ENCODE measurements around the gene DIP2C. TPM values are rescaled to one million over a fixed set of nuclear protein-coding genes. Genes with fewer than 3 reads are reported as not detected.

DIP2C gene
- total RNA-seq, 1 experiment from 2014 or later: 11.0 TPM

DNA sequence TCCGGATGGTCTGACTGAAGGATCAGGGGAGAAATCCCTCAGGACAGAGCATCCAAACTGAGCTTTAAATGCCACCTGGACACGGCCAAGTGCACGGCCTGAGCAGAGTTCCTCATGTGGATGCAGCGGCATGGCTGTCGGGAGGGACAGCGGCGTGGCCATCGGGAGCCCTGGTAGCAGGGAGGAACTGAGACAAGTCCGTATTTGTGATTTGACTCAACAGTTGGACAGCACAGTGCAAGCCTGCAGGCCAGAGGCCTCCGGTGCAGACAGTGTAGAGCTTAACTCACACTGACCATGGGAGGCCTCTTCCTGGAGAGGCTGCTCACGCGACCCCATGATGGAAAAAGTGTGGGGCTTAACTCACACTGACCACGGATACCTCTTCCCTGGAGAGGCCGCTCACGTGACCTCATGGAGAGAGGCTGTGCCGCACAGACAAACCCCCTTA lies 207.4 kb downstream of the DIP2C start (continued):
- TF ChIP-seq ZNF317 (CRISPR knock-in tag; IDR thresholded peaks at IDR 0.05; ENCODE audit: borderline replicate concordance, low read depth) (no peak), ZNF232 (CRISPR knock-in tag; IDR thresholded peaks at IDR 0.05) (no peak), NR2C2 (CRISPR knock-in tag; IDR thresholded peaks at IDR 0.05) (no peak), RELA (CRISPR knock-in tag; IDR thresholded peaks at IDR 0.05; ENCODE audit: borderline replicate concordance) (no peak), HMGA2 (CRISPR knock-in tag; IDR thresholded peaks at IDR 0.05) (no peak)
- TF ChIP-seq, protein P1, sequence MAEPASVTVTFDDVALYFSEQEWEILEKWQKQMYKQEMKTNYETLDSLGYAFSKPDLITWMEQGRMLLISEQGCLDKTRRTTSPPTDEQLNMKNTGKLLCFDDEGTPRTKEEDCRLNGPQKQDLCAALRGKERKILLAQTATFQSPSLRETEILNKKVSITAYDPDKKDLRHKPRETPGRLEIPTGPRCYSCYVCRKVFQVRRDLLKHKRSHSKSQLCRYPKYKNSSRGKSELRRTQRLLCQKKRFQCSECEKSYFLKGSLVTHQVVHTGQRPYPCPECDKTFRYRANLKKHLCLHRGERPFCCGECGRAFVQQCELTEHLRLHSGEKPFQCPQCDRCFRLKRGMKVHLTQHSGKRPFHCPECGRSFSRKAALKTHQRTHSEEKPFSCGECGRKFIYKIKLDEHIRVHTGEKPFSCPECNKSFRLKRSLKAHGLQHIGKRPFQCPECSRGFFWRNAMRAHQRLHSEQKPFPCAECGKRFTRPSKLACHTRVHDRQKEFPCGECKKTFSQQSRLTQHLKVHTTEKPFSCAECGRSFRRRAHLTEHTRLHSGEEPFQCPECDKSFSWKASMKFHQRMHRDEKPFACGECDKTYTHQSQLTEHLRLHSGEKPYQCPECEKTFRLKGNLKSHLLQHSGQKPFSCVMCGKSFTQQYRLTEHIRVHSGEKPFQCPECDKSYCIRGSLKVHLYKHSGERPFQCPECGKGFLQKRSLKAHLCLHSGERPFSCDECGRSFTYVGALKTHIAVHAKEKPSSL (CRISPR knock-in tag; conservative IDR thresholded peaks at IDR 0.05): no peak
- TF ChIP-seq, protein P2, sequence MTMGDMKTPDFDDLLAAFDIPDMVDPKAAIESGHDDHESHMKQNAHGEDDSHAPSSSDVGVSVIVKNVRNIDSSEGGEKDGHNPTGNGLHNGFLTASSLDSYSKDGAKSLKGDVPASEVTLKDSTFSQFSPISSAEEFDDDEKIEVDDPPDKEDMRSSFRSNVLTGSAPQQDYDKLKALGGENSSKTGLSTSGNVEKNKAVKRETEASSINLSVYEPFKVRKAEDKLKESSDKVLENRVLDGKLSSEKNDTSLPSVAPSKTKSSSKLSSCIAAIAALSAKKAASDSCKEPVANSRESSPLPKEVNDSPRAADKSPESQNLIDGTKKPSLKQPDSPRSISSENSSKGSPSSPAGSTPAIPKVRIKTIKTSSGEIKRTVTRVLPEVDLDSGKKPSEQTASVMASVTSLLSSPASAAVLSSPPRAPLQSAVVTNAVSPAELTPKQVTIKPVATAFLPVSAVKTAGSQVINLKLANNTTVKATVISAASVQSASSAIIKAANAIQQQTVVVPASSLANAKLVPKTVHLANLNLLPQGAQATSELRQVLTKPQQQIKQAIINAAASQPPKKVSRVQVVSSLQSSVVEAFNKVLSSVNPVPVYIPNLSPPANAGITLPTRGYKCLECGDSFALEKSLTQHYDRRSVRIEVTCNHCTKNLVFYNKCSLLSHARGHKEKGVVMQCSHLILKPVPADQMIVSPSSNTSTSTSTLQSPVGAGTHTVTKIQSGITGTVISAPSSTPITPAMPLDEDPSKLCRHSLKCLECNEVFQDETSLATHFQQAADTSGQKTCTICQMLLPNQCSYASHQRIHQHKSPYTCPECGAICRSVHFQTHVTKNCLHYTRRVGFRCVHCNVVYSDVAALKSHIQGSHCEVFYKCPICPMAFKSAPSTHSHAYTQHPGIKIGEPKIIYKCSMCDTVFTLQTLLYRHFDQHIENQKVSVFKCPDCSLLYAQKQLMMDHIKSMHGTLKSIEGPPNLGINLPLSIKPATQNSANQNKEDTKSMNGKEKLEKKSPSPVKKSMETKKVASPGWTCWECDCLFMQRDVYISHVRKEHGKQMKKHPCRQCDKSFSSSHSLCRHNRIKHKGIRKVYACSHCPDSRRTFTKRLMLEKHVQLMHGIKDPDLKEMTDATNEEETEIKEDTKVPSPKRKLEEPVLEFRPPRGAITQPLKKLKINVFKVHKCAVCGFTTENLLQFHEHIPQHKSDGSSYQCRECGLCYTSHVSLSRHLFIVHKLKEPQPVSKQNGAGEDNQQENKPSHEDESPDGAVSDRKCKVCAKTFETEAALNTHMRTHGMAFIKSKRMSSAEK (CRISPR knock-in tag; IDR thresholded peaks at IDR 0.05; ENCODE audit: borderline replicate concordance): no peak

DNA sequence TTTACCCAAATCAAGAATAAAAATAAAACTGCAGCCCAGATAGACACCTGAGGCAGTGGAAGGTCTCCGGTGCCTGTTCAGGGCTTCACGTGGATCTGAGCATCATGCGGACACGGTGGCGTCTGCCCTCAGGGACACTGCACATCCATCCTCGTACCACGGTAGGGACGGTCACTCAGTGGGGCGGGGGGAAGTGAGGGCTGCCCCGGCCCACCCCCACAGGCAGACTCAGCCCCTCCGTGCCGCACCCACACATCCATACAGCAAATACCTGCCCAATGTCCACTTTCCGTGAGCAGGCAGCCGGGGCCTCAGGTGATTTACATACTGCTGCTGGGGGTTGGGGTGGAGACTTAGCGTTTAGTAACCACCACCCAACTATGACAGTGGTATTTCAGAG lies 207.8 kb downstream of the DIP2C start:
- Mint-ChIP-seq H3K27me3 (ENCODE audit: low read depth) (peaks cover 15% of the 10 kb centered on the region), H3K36me3 (peaks cover 14% of the 10 kb centered on the region), H3K4me3 (no peak overlapping the region), H3K9me3 (peaks cover 15% of the 10 kb centered on the region), H3K27ac (no peak overlapping the region), H3K4me1 (peaks cover 28% of the 10 kb centered on the region)
- CTCF ChIA-PET: no interaction called here
- no peak for DNase-seq (ENCODE audit: low spot score)
- POLR2A ChIA-PET: no interaction called here
- TF ChIP-seq GTF2I (CRISPR knock-in tag; conservative IDR thresholded peaks at IDR 0.05) (no peak), SMAD4 (CRISPR knock-in tag; IDR thresholded peaks at IDR 0.05) (no peak), MLX (CRISPR knock-in tag; IDR thresholded peaks at IDR 0.05) (no peak), FOXK1 (CRISPR knock-in tag; IDR thresholded peaks at IDR 0.05) (no peak), SOX15 (CRISPR knock-in tag; IDR thresholded peaks at IDR 0.05) (no peak)
- TF ChIP-seq, protein P3, sequence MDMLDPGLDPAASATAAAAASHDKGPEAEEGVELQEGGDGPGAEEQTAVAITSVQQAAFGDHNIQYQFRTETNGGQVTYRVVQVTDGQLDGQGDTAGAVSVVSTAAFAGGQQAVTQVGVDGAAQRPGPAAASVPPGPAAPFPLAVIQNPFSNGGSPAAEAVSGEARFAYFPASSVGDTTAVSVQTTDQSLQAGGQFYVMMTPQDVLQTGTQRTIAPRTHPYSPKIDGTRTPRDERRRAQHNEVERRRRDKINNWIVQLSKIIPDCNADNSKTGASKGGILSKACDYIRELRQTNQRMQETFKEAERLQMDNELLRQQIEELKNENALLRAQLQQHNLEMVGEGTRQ (CRISPR knock-in tag; IDR thresholded peaks at IDR 0.05): no peak
- ATAC-seq: no peak

DNA sequence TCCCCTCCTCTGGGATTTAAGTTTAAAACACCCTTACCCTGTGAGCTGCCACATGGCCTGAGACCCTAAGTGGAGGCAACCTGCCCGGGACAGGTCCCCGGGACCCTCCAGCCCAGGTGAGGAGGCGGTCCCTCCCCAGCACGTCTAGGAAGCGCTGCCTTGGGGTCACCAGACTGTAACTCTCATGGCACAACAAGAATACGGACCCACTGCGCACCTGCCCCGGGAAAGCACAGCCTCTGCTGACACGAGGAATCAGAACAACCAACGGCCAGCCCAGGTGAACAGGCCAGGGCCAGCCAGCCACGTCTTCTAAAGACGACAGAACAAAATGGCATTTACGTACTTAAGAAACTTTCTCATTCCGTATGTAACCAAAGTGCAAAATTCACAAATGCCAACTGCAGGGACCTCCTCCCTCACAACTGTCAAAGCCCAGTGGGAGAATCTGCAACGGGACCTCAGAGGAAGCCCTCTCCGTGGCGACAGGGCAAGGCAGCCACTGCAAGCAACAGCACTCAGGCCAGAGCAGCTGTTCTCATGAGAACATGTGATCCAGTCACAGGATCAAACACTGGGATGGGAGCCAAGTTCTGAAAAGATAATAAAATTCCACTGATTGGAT lies 208.4 kb downstream of the DIP2C start:
- no peak for DNase-seq (ENCODE audit: low spot score)
- Mint-ChIP-seq H3K9me3 (peaks cover 15% of the 10 kb centered on the region), H3K27me3 (ENCODE audit: low read depth) (peaks cover 9% of the 10 kb centered on the region), H3K27ac (no peak overlapping the region), H3K4me3 (no peak overlapping the region), H3K4me1 (peaks cover 22% of the 10 kb centered on the region), H3K36me3 (peaks cover 14% of the 10 kb centered on the region)
- CTCF ChIA-PET: no interaction called here
- ATAC-seq: no peak
- TF ChIP-seq ZNF219 (CRISPR knock-in tag; IDR thresholded peaks at IDR 0.05; ENCODE audit: borderline replicate concordance): no peak
- TF ChIP-seq GRHL2 (CRISPR knock-in tag; IDR thresholded peaks at IDR 0.05; ENCODE audit: insufficient replicate concordance, severe bottlenecking): no peak
- no peak for TF ChIP-seq NFYB (CRISPR knock-in tag; conservative IDR thresholded peaks at IDR 0.05; ENCODE audit: low read depth)
- TF ChIP-seq NR1H2 (CRISPR knock-in tag; IDR thresholded peaks at IDR 0.05): no peak
- TF ChIP-seq OVOL2 (CRISPR knock-in tag; IDR thresholded peaks at IDR 0.05; ENCODE audit: borderline replicate concordance): no peak
- TF ChIP-seq ZNF416 (CRISPR knock-in tag; IDR thresholded peaks at IDR 0.05): no peak
- TF ChIP-seq ZMAT4 (CRISPR knock-in tag; IDR thresholded peaks at IDR 0.05): no peak
- no peak for TF ChIP-seq MXD4 (CRISPR knock-in tag; IDR thresholded peaks at IDR 0.05; ENCODE audit: borderline replicate concordance)
- TF ChIP-seq ZBTB21 (CRISPR knock-in tag; IDR thresholded peaks at IDR 0.05; ENCODE audit: borderline replicate concordance): no peak
- TF ChIP-seq SMAD4 (CRISPR knock-in tag; IDR thresholded peaks at IDR 0.05): no peak
- no peak for TF ChIP-seq ATF2 (CRISPR knock-in tag; IDR thresholded peaks at IDR 0.05; ENCODE audit: borderline replicate concordance, low read depth)
- no peak for TF ChIP-seq EMX1 (CRISPR knock-in tag; IDR thresholded peaks at IDR 0.05)
- POLR2A ChIA-PET: no interaction called here

Data from WTC11 (cell line).